Adrenal gland (tissue), 12 donors: ENCODE measurements around the gene ZNF37A. TPM values are rescaled to one million over a fixed set of nuclear protein-coding genes. Genes with fewer than 3 reads are reported as not detected.
"Not testable (repeated sequence)": the region's sequence is repeated elsewhere in the genome, so short reads cannot be mapped to it uniquely, and the experiment has no call there.

Experiments used
- DNase-seq, 7 donors: peaks; one replicate each; pipeline ENCODE4 v3.0.0-alpha.2; 2019 to 2020
- H3K27ac ChIP-seq, 5 donors: fragments of 200-600 bp; sonication (generic) in 4 of 5; 1 replicate in 3 of 5; 2 replicates in 2 of 5; pipeline versions ENCODE4 v1.5.1 to v1.8.0; 2016 to 2020; ENCODE audit warnings: mild to moderate bottlenecking in 1 of 5
- H3K27me3 ChIP-seq: fragments of 200-600 bp; 2 replicates; pipeline ENCODE4 v1.8.0; 2021
- H3K36me3 ChIP-seq, 2 donors: fragments of 200-600 bp; replicated peaks in 1 of 2; 1 replicate in 1 of 2; 2 replicates in 1 of 2; pipeline versions ENCODE4 v1.5.1 to v1.8.0; 2018 to 2022
- H3K4me1 ChIP-seq, 2 donors: fragments of 200-600 bp; replicated peaks in 1 of 2; 1 replicate in 1 of 2; 2 replicates in 1 of 2; pipeline versions ENCODE4 v1.5.1 to v1.8.0; 2018 to 2021
- H3K4me3 ChIP-seq, 4 donors: fragments of 200-600 bp; sonication (generic) in 3 of 4; one replicate each; pipeline ENCODE4 v1.5.1; 2016 to 2018
- H3K9me3 ChIP-seq, 3 donors: fragments of 200-600 bp; sonication (generic) in 1 of 3; replicated peaks in 1 of 3; 1 replicate in 2 of 3; 2 replicates in 1 of 3; pipeline versions ENCODE4 v1.5.1 to v1.8.0; 2016 to 2021
- CTCF ChIP-seq, 6 experiments: fragments of 450-650 bp in 4 of 6; fragments of 200-600 bp in 2 of 6; sonication (generic) in 1 of 6; IDR thresholded peaks; 1 replicate in 5 of 6; 2 replicates in 1 of 6; pipeline versions ENCODE4 v1.5.1 to v1.8.0; 2016 to 2021; ENCODE audit warnings: antibody characterized with exemption in 6 of 6, mild to moderate bottlenecking in 2 of 6, moderate library complexity in 1 of 6
- POLR2A ChIP-seq, 2 donors: fragments of 450-650 bp; IDR thresholded peaks; one replicate each; pipeline ENCODE4 v1.6.1; 2017; ENCODE audit warnings: antibody characterized with exemption in 2 of 2, mild to moderate bottlenecking in 2 of 2, moderate library complexity in 1 of 2
- WGBS, 4 donors: extraction: QIAGEN DNeasy Blood & Tissue Kit in 2 of 4; methylation state at CpG; one replicate each; pipeline versions ENCODE4 v1.1.5 to v1.1.7; 2013 to 2017; 5-methylcytosine and 5-hydroxymethylcytosine counted together
- intact Hi-C, 2 donors: fragments of 100-400 bp; cut with DNase I; formaldehyde crosslinking; loops; one replicate each; pipeline versions ENCODE4 v1.14.1 to v1.15.0; 2022 to 2023
- polyA plus RNA-seq, 3 donors: library from polyadenylated mRNA; stranded (reverse); fragments of 200-250 nt in 2 of 3; fragments of 350-450 nt in 1 of 3; fragmentation: Illumina TruSeq in 1 of 3; extraction: RNeasy Lipid Tissue Mini Kit (QIAGEN cat#74804) in 1 of 3; gene quantifications; one replicate each; pipeline ENCODE4 v1.2.3, GENCODE V29; 2013 to 2014
- total RNA-seq, 9 donors: library from RNA; depleted of rRNA in 4 of 9; stranded (reverse); fragments of >200 nt in 4 of 9; fragments of 120-200 nt in 1 of 9; fragmentation: NEBNext Ultra II Directional in 1 of 9; extraction: Animal tissue kit (Norgen Biotek cat#: 25700) in 1 of 9; gene quantifications; one replicate each; pipeline versions ENCODE4 v1.1.0 to v1.2.4, GENCODE V29; 2013 to 2023
- donor health status: healthy with polysubstance abuse.
- donor health status: Bipolar disorder and iron deficiency.
- donor health status: DM: yes; HTN: yes; CAD: no.
- donor health status: DM: no; HTN: no; CAD: no.
- donor health status: DM: no; HTN: no; CAD: no.
- donor health status: DM: yes; HTN: yes; CAD: no.

ZNF37A gene
- total and polyA plus RNA-seq, 12 donors, result 6.5 to 20.2 (median 13.7) TPM

DNA sequence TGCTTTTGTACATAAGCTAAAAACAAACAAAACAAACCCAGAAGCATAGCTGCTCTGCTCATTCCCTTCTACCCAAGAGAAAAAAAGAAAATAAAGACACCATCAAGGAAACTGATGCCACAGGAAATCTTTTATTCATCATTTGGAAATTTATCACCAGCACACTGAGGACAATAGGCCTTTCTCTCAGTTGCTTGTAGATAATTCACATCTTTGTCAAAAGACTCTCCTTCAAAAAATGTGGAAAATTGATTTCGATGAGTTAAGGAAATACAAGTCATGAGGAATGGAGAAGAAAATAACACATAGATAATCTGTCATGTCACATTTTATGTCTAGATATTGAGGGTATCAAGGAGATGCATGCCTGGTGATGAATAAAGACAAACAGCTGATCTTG is 53.5 kb downstream of the ZNF37A start:
- no peak for DNase-seq
- Histone ChIP-seq H3K4me1 (no peaks in the 10 kb centered on the region), H3K36me3 (no peaks in the 10 kb centered on the region), H3K27me3 (no peaks in the 10 kb centered on the region), H3K9me3 (no peaks in the 10 kb centered on the region), H3K4me3 (no peak overlapping the region), H3K27ac (no peak overlapping the region)
- 74 to 86% (median 84%) methylated on average over 1 of the region's 1 CpG for WGBS, 4 donors
- intact Hi-C loops, result no loop called here
- TF ChIP-seq CTCF (IDR thresholded peaks at IDR 0.05), result no peak
- no peak for TF ChIP-seq POLR2A (IDR thresholded peaks at IDR 0.05)

DNA sequence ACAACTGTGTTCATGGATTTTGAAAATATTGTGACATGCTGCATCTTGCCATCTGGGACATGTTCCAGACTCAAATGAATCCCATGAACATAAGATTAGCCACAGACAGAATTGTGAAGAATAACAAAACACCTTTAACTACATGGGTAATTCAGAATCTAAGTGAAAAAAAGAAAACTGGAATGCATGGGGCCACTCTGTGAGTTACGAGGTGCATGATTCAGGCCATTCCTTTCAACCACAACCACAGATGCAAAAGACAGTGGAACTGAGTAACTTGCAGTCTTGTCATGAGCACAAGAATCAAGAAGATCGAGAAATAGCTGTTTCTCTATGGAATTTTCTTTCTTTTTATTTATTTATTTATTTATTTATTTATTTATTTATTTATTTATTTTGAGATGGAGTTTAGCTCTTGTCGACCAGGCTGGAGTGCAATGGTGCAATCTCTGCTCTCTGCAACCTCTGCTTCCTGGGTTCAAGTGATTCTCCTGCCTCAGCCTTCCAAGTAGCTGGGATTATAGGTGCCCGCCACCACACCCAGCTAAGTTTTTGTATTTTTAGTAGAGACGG is 56.8 kb downstream of the ZNF37A start:
- DNase-seq, H3K36me3 ChIP-seq, H3K9me3 ChIP-seq, intact Hi-C loops, H3K27me3 ChIP-seq, H3K27ac ChIP-seq, H3K4me1 ChIP-seq, H3K4me3 ChIP-seq: not testable (repeated sequence)
- 68 to 86% (median 76%) methylated on average over 5 of the region's 5 CpGs for WGBS, 4 donors

- WGBS, 4 donors, result 87 to 92% (median 88%) methylated on average over 17 to 37 of the region's 37 CpGs
- H3K4me3 ChIP-seq, result no peak overlapping the region
- H3K4me1 ChIP-seq, result no peaks in the 10 kb centered on the region
- DNase-seq, result no peak
- no peaks in the 10 kb centered on the region for H3K27me3 ChIP-seq
- intact Hi-C loops, result no loop called here
- H3K36me3 ChIP-seq, result no peaks in the 10 kb centered on the region
- no peak for TF ChIP-seq POLR2A (IDR thresholded peaks at IDR 0.05)
- no peak for TF ChIP-seq CTCF (IDR thresholded peaks at IDR 0.05)
- no peak overlapping the region for H3K27ac ChIP-seq
- H3K9me3 ChIP-seq, result peaks cover 0 to 6% (median 0%) of the 10 kb centered on the region in 3 donors
Measured at GRCh38 chr10:38156416-38157269, 62.5 kb downstream of the ZNF37A start.

- 86 to 91% (median 88%) methylated on average over 7 to 10 of the region's 10 CpGs for WGBS, 4 donors
- Histone ChIP-seq H3K27ac (no peak overlapping the region), H3K36me3 (no peaks in the 10 kb centered on the region), H3K27me3 (no peaks in the 10 kb centered on the region), H3K4me3 (no peak overlapping the region), H3K4me1 (no peaks in the 10 kb centered on the region), H3K9me3 (peaks cover 0 to 6% (median 0%) of the 10 kb centered on the region in 3 donors)
- TF ChIP-seq CTCF (IDR thresholded peaks at IDR 0.05) (no peak), POLR2A (IDR thresholded peaks at IDR 0.05) (no peak)
- no peak for DNase-seq
- intact Hi-C loops, result no loop called here
Measured at GRCh38 chr10:38157270-38157685, 63.1 kb downstream of the ZNF37A start.
